Parathyroid adenoma (tissue), 2 donors: ENCODE results near the gene SKIC2.
"Not testable (repeated sequence)": the region's sequence is repeated elsewhere in the genome, so short reads cannot be mapped to it uniquely, and the experiment has no call there.

Source experiments
- H2AFZ ChIP-seq: fragments of 300-600 bp; sonication (generic); one replicate; pipeline ENCODE4 v1.7.0; 2017; ENCODE audit warnings: antibody characterized with exemption, mild to moderate bottlenecking
- H3K27ac ChIP-seq: fragments of 300-600 bp; sonication (generic); one replicate; pipeline ENCODE4 v1.7.0; 2017
- H3K27me3 ChIP-seq: fragments of 300-600 bp; sonication (generic); one replicate; pipeline ENCODE4 v1.7.0; 2017; ENCODE audit warnings: low read length; ENCODE audit not compliant: control insufficient read depth, insufficient read depth
- H3K36me3 ChIP-seq: fragments of 300-600 bp; sonication (generic); one replicate; pipeline ENCODE4 v1.7.0; 2017; ENCODE audit warnings: low read length; ENCODE audit not compliant: control insufficient read depth, insufficient read depth
- H3K4me1 ChIP-seq: fragments of 300-600 bp; sonication (generic); one replicate; pipeline ENCODE4 v1.7.0; 2017; ENCODE audit warnings: control low read depth
- H3K4me2 ChIP-seq: fragments of 300-600 bp; sonication (generic); one replicate; pipeline ENCODE4 v1.7.0; 2017; ENCODE audit warnings: low read length
- H3K4me3 ChIP-seq: fragments of 300-600 bp; sonication (generic); one replicate; pipeline ENCODE4 v1.7.0; 2017; ENCODE audit warnings: low read depth, low read length
- H3K79me2 ChIP-seq: fragments of 300-600 bp; sonication (generic); one replicate; pipeline ENCODE4 v1.7.0; 2017; ENCODE audit warnings: control low read depth
- H3K9ac ChIP-seq: fragments of 300-600 bp; sonication (generic); one replicate; pipeline ENCODE4 v1.7.0; 2017; ENCODE audit warnings: mild to moderate bottlenecking
- H3K9me3 ChIP-seq: fragments of 300-600 bp; sonication (generic); one replicate; pipeline ENCODE4 v1.7.0; 2017; ENCODE audit warnings: low read length; ENCODE audit not compliant: control insufficient read depth
- CTCF ChIP-seq: fragments of 300-600 bp; sonication (generic); IDR thresholded peaks from one replicate; pipeline ENCODE4 v1.7.0; 2017; ENCODE audit warnings: antibody characterized with exemption, mild to moderate bottlenecking
- donor health status: primary hyperparathyroidism.

The SKIC2 gene

GRCh38 chr6:31927242-31927862 lies 31.6 kb upstream of the SKIC2 start, which contains the start of gene C2:
Gene C2 (plus strand): TSS chr6:31927717. CDS start chr6:31927753, 36 bp downstream.
- H3K27ac ChIP-seq, result no peak within 1 kb of the TSS
- no peaks in the 10 kb centered on the region for H3K27me3 ChIP-seq
- no peak within 1 kb of the TSS for H3K9ac ChIP-seq
- peak within 1 kb of the TSS; percentile 50 for H2AFZ ChIP-seq
- no peaks in the 10 kb centered on the region for H3K9me3 ChIP-seq
- H3K4me1 ChIP-seq, result no peaks in the 10 kb centered on the region
- no peak for TF ChIP-seq CTCF
- H3K4me2 ChIP-seq, result no peak within 1 kb of the TSS
- no peaks in the 10 kb centered on the region for H3K79me2 ChIP-seq
- no peak within 1 kb of the TSS for H3K4me3 ChIP-seq
- H3K36me3 ChIP-seq, result no peaks in the 10 kb centered on the region

- H3K9ac ChIP-seq, result no peak overlapping the region
- H3K9me3 ChIP-seq, result no peaks in the 10 kb centered on the region
- no peak for TF ChIP-seq CTCF
- no peaks in the 10 kb centered on the region for H3K79me2 ChIP-seq
- H3K36me3 ChIP-seq, result no peaks in the 10 kb centered on the region
- H3K27me3 ChIP-seq, result no peaks in the 10 kb centered on the region
- no peak overlapping the region for H3K27ac ChIP-seq
- H2AFZ ChIP-seq, result peak overlapping the region; percentile 50
- no peaks in the 10 kb centered on the region for H3K4me1 ChIP-seq
- H3K4me2 ChIP-seq, result no peak overlapping the region
- H3K4me3 ChIP-seq, result no peak overlapping the region
Measured at GRCh38 chr6:31927863-31928671, 30.9 kb upstream of the SKIC2 start.

- Histone ChIP-seq H3K9ac (no peak overlapping the region), H3K27me3 (no peaks in the 10 kb centered on the region), H3K4me1 (no peaks in the 10 kb centered on the region), H3K79me2 (no peaks in the 10 kb centered on the region), H3K4me2 (no peak overlapping the region), H3K4me3 (no peak overlapping the region), H3K27ac (no peak overlapping the region), H3K9me3 (no peaks in the 10 kb centered on the region), H2AFZ (no peak overlapping the region), H3K36me3 (no peaks in the 10 kb centered on the region)
- TF ChIP-seq CTCF, result no peak
Measured at GRCh38 chr6:31928672-31928939, 30.4 kb upstream of the SKIC2 start.

DNA sequence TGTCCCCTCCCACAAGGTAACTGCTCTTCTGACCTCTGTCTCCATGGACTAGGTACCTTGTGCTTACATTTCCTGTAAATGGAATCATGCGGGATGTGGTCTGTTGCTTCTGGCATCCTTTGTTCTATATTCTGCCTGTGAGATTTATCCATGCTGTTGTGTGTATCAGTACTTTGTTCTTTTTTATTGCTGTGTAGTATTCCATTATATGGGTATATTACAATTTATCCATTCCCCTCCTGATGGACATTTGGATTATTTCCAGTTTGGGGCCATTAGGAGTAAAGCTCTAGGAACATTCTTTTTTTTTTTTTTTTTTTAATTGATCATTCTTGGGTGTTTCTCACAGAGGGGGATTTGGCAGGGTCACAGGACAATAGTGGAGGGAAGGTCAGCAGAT lies 28.0 kb upstream of the SKIC2 start:
- Histone ChIP-seq H2AFZ (no peak overlapping the region), H3K4me1 (no peaks in the 10 kb centered on the region), H3K79me2 (no peaks in the 10 kb centered on the region), H3K27ac (no peak overlapping the region), H3K9ac (no peak overlapping the region), H3K27me3 (no peaks in the 10 kb centered on the region), H3K4me3 (no peak overlapping the region), H3K36me3 (no peaks in the 10 kb centered on the region), H3K4me2 (no peak overlapping the region), H3K9me3 (no peaks in the 10 kb centered on the region)
- no peak for TF ChIP-seq CTCF

- H3K9ac ChIP-seq, H3K79me2 ChIP-seq: not testable (repeated sequence)
Measured at GRCh38 chr6:31932137-31932536, 26.8 kb upstream of the SKIC2 start.

More at GRCh38 chr6:31932137-31932536, 26.8 kb upstream of the SKIC2 start:
- not testable (repeated sequence) for H3K9me3 ChIP-seq, H3K27ac ChIP-seq, H3K4me2 ChIP-seq, H3K4me3 ChIP-seq, H2AFZ ChIP-seq, H3K36me3 ChIP-seq, H3K27me3 ChIP-seq, H3K4me1 ChIP-seq
